Esophagus (tissue), 2 donors: ENCODE data around the gene TMEM256. TPM values are rescaled to one million over a fixed set of nuclear protein-coding genes. Genes with fewer than 3 reads are reported as not detected.

Source experiments
- H3K27ac ChIP-seq, 2 donors: one replicate each; pipeline ENCODE4 v1.5.1; 2013; ENCODE audit warnings: low read depth in 2 of 2, mild to moderate bottlenecking in 2 of 2, inconsistent platforms in 1 of 2, low read length in 1 of 2, moderate library complexity in 1 of 2
- H3K27me3 ChIP-seq, 2 donors: one replicate each; pipeline ENCODE4 v1.6.1; 2013; ENCODE audit warnings: low read length in 2 of 2, control low read depth in 1 of 2, mild to moderate bottlenecking in 1 of 2; ENCODE audit not compliant: insufficient read depth in 2 of 2, control insufficient read depth in 1 of 2
- H3K36me3 ChIP-seq, 2 donors: one replicate each; pipeline ENCODE4 v1.6.1; 2013; ENCODE audit warnings: low read length in 1 of 2; ENCODE audit not compliant: control insufficient read depth in 2 of 2, insufficient read depth in 2 of 2
- H3K4me1 ChIP-seq, 2 donors: one replicate each; pipeline ENCODE4 v1.6.1; 2013; ENCODE audit warnings: low read length in 1 of 2; ENCODE audit not compliant: control insufficient read depth in 2 of 2, insufficient read depth in 2 of 2
- H3K4me3 ChIP-seq, 2 donors: one replicate each; pipeline ENCODE4 v1.5.1; 2013; ENCODE audit warnings: low read length in 2 of 2, mild to moderate bottlenecking in 2 of 2, low read depth in 1 of 2, moderate library complexity in 1 of 2
- H3K9me3 ChIP-seq, 2 donors: one replicate each; pipeline ENCODE4 v1.6.1; 2013; ENCODE audit warnings: mild to moderate bottlenecking in 2 of 2, low read depth in 1 of 2, low read length in 1 of 2, moderate library complexity in 1 of 2; ENCODE audit not compliant: control insufficient read depth in 2 of 2, insufficient read depth in 1 of 2
- WGBS, 2 donors: extraction: QIAGEN DNeasy Blood & Tissue Kit; methylation state at CpG; one replicate each; pipeline ENCODE4 v1.1.7; 2013; 5-methylcytosine and 5-hydroxymethylcytosine counted together
- polyA plus RNA-seq, 2 donors: library from polyadenylated mRNA; stranded (reverse); fragments of 200-250 nt; gene quantifications; one replicate each; pipeline ENCODE4 v1.2.3, GENCODE V29; 2013
- donor health status: healthy with polysubstance abuse.
- donor health status: Bipolar disorder and iron deficiency.

Gene TMEM256
- polyA plus RNA-seq, 2 donors: 105 to 158 TPM

DNA sequence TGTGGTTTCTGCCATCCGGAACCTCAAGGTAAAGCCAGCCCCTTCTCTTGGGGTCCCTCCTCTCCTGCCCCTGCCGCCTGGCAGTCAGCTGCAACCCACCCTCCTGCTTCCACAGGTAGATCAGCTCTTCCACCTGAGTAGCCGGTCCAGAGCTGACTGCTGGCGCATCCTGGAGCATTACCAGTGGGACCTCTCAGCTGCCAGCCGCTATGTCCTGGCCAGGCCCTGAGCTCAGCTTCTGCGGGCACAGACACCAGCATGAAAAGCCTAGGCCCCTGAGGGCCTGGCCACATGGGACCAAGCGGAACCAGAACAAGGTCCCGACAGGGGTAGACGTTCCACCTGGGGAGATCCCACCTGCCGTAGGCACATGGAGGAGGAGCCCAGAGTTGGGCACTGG is 15.0 kb downstream of the TMEM256 start:
- Histone ChIP-seq H3K4me3 (no peak overlapping the region), H3K27ac (no peak overlapping the region), H3K36me3 (peaks cover 20 to 46% of the 10 kb centered on the region in 2 donors), H3K4me1 (peaks cover 6 to 14% of the 10 kb centered on the region in 2 donors), H3K27me3 (no peaks in the 10 kb centered on the region), H3K9me3 (no peaks in the 10 kb centered on the region)
- 89 to 93% methylated on average over 9 to 10 of the region's 10 CpGs for WGBS, 2 donors

DNA sequence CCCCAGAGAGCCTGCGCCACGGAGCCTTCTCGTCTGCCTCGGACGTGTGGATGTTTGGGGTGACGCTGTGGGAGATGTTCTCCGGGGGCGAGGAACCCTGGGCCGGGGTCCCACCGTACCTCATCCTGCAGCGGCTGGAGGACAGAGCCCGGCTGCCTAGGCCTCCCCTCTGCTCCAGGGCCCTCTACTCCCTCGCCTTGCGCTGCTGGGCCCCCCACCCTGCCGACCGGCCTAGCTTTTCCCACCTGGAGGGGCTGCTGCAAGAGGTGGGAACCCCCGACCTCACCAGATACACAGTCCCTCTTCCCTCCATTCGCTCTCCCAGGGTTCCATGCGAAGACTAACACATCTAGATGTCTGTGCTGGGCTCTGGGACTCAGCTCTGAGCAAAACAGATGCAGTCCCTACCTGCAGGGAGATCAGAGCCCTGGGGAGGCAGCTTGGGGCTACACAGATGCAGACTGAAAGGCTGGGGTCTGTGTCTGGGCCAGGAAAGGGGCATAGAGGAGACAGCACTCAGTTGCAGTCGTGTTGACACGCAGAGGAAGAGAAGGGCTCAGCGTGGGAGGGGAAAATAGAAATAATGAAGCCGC is 19.3 kb downstream of the TMEM256 start:
- peaks cover 7 to 39% of the 10 kb centered on the region in 2 donors for H3K36me3 ChIP-seq
- peak overlapping the region in 1 of 2 donors; percentile 29 for H3K4me3 ChIP-seq
- peaks cover 5 to 23% of the 10 kb centered on the region in 2 donors for H3K4me1 ChIP-seq
- H3K27ac ChIP-seq: peak overlapping the region in 1 of 2 donors; percentile 53
- H3K9me3 ChIP-seq: no peaks in the 10 kb centered on the region
- no peaks in the 10 kb centered on the region for H3K27me3 ChIP-seq
- WGBS, 2 donors: 66 to 70% methylated on average over 23 of the region's 23 CpGs

DNA sequence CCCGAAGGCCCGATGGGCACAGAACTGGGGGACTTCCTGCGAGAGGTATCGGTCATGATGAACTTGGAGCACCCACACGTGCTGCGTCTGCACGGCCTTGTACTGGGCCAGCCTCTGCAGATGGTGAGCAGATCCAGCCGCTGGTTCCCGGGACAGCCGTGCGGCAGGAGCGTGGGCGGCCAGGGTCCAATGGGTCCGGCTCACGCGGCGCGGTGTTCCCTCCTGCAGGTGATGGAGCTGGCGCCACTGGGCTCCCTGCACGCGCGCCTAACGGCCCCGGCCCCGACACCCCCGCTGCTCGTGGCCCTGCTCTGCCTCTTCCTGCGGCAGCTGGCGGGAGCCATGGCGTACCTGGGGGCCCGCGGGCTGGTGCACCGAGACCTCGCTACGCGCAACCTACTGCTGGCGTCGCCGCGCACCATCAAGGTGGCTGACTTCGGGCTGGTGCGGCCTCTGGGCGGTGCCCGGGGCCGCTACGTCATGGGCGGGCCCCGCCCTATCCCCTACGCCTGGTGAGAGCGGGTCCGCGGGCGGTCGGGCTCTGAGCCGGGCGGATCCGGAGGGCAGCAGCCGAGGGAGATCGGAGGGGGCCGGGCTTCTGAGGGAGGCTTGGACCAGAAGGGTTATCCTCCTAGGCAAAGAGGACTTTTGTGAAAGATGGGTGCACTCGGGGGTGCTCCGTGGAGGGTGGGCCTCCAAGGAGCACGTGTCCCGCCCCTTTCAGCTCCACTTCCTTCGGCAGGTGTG is 20.0 kb downstream of the TMEM256 start:
- Histone ChIP-seq H3K36me3 (peaks cover 5 to 34% of the 10 kb centered on the region in 2 donors), H3K27ac (peak overlapping the region; percentile 37 to 53), H3K9me3 (no peaks in the 10 kb centered on the region), H3K27me3 (no peaks in the 10 kb centered on the region), H3K4me1 (peaks cover 5 to 23% of the 10 kb centered on the region in 2 donors), H3K4me3 (peak overlapping the region; percentile 1 to 29)
- WGBS, 2 donors: 28 to 42% methylated on average over 64 to 65 of the region's 65 CpGs

DNA sequence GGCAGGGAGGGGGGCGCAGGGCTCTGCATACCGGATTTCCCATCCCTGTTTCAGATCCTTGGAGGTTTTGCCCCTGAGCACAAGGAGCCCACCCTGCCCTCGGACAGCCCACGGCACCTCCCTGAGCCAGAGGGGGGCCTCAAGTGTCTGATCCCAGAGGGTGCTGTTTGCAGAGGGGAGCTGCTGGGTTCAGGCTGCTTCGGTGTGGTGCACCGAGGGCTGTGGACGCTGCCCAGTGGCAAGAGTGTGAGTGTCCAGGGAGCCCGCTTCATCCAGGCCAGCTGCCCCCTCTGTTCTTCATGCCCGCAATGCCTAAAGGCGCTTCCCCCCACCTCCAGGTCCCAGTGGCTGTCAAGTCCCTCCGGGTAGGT is 20.5 kb downstream of the TMEM256 start:
- Histone ChIP-seq H3K27ac (no peak overlapping the region), H3K27me3 (no peaks in the 10 kb centered on the region), H3K9me3 (no peaks in the 10 kb centered on the region), H3K4me1 (peaks cover 5 to 23% of the 10 kb centered on the region in 2 donors), H3K4me3 (no peak overlapping the region), H3K36me3 (peaks cover 2 to 28% of the 10 kb centered on the region in 2 donors)
- WGBS, 2 donors: 86 to 88% methylated on average over 11 of the region's 11 CpGs

DNA sequence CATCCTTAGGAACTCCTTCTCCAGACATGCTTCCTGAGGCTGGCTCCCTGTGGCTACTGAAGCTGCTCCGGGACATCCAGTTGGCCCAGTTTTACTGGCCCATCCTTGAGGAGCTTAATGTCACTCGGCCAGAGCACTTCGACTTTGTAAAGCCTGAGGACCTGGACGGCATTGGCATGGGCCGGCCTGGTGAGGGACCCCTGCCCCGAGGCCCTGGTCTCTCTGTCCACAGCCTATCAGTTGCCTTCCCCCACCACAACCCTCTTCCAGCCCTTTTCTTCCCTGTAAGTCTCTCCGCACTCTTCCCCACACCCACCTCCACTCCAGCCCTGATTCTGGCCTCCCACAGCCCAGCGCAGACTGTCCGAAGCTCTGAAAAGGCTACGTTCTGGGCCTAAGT is 21.0 kb downstream of the TMEM256 start:
- H3K27ac ChIP-seq: no peak overlapping the region
- peaks cover 2 to 24% of the 10 kb centered on the region in 2 donors for H3K36me3 ChIP-seq
- H3K4me3 ChIP-seq: peak overlapping the region in 1 of 2 donors; percentile 3
- WGBS, 2 donors: 90 to 91% methylated on average over 10 of the region's 10 CpGs
- H3K4me1 ChIP-seq: peaks cover 5 to 23% of the 10 kb centered on the region in 2 donors
- H3K27me3 ChIP-seq: no peaks in the 10 kb centered on the region
- no peaks in the 10 kb centered on the region for H3K9me3 ChIP-seq

GRCh38 chr17:7380855-7381683 is 22.8 kb downstream of the TMEM256 start, which contains the start of gene TNK1:
Gene TNK1 (plus strand): TSS chr17:7381089. CDS start chr17:7382927, 1,838 bp downstream.
- 3 to 5% methylated on average over 33 to 52 of the region's 52 CpGs for WGBS, 2 donors
- peaks cover 0 to 17% of the 10 kb centered on the region in 2 donors for H3K36me3 ChIP-seq
- H3K27me3 ChIP-seq: no peaks in the 10 kb centered on the region
- peaks cover 5 to 23% of the 10 kb centered on the region in 2 donors for H3K4me1 ChIP-seq
- peak within 1 kb of the TSS; percentile 60 to 69 for H3K4me3 ChIP-seq
- peak within 1 kb of the TSS; percentile 80 to 85 for H3K27ac ChIP-seq
- no peaks in the 10 kb centered on the region for H3K9me3 ChIP-seq

GRCh38 chr17:7380321-7380720 is 23.6 kb downstream of the TMEM256 start:
- 26 to 27% methylated on average over 7 of the region's 7 CpGs for WGBS, 2 donors
- Histone ChIP-seq H3K27ac (peak overlapping the region; percentile 26 to 85), H3K36me3 (peaks cover 0 to 13% of the 10 kb centered on the region in 2 donors), H3K4me3 (peak overlapping the region; percentile 60 to 69), H3K27me3 (no peaks in the 10 kb centered on the region), H3K9me3 (no peaks in the 10 kb centered on the region), H3K4me1 (peaks cover 5 to 23% of the 10 kb centered on the region in 2 donors)

DNA sequence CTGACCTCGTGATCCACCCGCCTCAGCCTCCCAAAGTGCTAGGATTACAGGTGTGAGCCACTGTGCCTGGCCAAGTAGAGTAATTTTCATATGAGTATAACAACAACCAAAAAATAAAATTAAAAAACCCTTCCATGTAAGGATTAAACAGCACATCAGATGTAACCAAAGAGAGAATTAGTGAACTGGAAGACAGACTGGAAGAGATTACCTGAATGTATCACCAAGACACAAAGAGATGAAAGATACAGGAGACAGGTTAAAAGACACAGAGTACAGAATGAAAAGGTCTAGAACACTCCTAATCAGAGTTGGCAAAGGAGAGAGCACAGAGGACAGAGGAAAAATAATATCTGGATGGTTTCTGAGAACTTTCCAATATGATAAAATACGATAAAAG is 24.8 kb downstream of the TMEM256 start:
- Histone ChIP-seq H3K4me3 (no peak overlapping the region), H3K27ac (no peak overlapping the region), H3K9me3 (no peaks in the 10 kb centered on the region), H3K4me1 (peaks cover 5 to 20% of the 10 kb centered on the region in 2 donors), H3K36me3 (peaks cover 0 to 9% of the 10 kb centered on the region in 2 donors), H3K27me3 (no peaks in the 10 kb centered on the region)
- 98% methylated on average over 3 of the region's 3 CpGs for WGBS, 2 donors

DNA sequence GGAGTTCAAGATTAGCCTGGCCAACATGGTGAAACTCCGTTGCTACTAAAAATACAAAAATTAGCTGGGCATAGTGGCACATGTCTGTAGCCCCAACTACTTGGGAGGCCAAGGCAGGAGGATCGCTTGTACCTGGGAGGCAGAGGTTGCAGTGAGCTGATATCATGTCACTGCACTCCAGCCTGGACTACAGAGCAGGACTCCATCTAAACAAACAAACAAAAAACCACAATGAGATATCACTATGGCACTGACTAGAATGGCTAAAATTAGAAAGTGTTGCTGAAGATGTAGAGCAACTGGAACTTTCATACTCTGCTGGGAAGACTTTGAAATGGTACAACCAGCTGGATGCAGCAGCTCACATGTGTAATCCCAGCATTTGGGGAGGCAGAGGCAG is 29.5 kb downstream of the TMEM256 start:
- Histone ChIP-seq H3K27me3 (no peaks in the 10 kb centered on the region), H3K4me1 (no peaks in the 10 kb centered on the region), H3K36me3 (no peaks in the 10 kb centered on the region), H3K9me3 (no peaks in the 10 kb centered on the region), H3K4me3 (no peak overlapping the region), H3K27ac (no peak overlapping the region)
- WGBS, 2 donors: 89% methylated on average over 2 of the region's 2 CpGs
